A549 (cell line): ENCODE measurements around the gene KIAA1671. TPM values are rescaled to one million over a fixed set of nuclear protein-coding genes. Genes with fewer than 3 reads are reported as not detected.

Experiments used
- ATAC-seq, 2 experiments: fragments of 200-7000 bp in 1 of 2; fragments of >200 bp in 1 of 2; cut with Nextera tagmentation in 1 of 2; cut with Tn5 transposase in 1 of 2; 3 replicates each; pipeline versions ENCODE4 v1.8.0 to v1.9.1; 2018 to 2020; ENCODE audit warnings: mild to moderate bottlenecking in 1 of 2, moderate library complexity in 1 of 2
- CTCF ChIA-PET: fragments of 300-600 bp; sonication (Branson Sonifier 250); formaldehyde crosslinking; extraction: SDS; loops from one replicate; lab custom pipeline; 2021; ENCODE audit warnings: antibody characterized with exemption, inconsistent platforms; lab: Yijun Ruan, JAX
- POLR2A ChIA-PET: fragments of 350-600 bp; formaldehyde crosslinking; extraction: SDS; loops from one replicate; lab custom pipeline; 2021; ENCODE audit warnings: antibody characterized with exemption, inconsistent platforms; lab: Yijun Ruan, JAX
- DNase-seq, 2 experiments: peaks; one replicate each; pipeline versions ENCODE4 v3.0.0 to v3.0.0-alpha.2; 2011 to 2016; ENCODE audit warnings: low read depth in 1 of 2, low spot score in 1 of 2
- FAIRE-seq: peaks from 2 replicates; lab custom pipeline; 2011; peaks lifted over from hg19 to GRCh38; lab: Jason Lieb, UNC
- H3K27ac ChIP-seq, 2 experiments: fragments of >200 bp; sonication (Bioruptor Twin); formaldehyde crosslinking; 3 replicates each; pipeline ENCODE4 v1.5.1; 2016 to 2017
- H3K4me1 ChIP-seq: fragments of >200 bp; sonication (Bioruptor Twin); formaldehyde crosslinking; 3 replicates; pipeline ENCODE4 v1.6.1; 2016
- H3K4me2 ChIP-seq: fragments of >200 bp; sonication (Bioruptor Twin); formaldehyde crosslinking; 3 replicates; pipeline ENCODE4 v1.6.1; 2016
- H3K4me3 ChIP-seq: fragments of >200 bp; sonication (Bioruptor Twin); formaldehyde crosslinking; 3 replicates; pipeline ENCODE4 v1.5.1; 2016
- H3K9me3 ChIP-seq: fragments of >200 bp; sonication (Bioruptor Twin); formaldehyde crosslinking; 3 replicates; pipeline ENCODE4 v1.6.1; 2016
- BHLHE40 ChIP-seq: IDR thresholded peaks from 2 replicates; pipeline ENCODE4 v1.6.1; 2012; ENCODE audit warnings: low read depth, low read length, inconsistent platforms
- CBX2 ChIP-seq: fragments of 200-600 bp; sonication (generic); IDR thresholded peaks from 2 replicates; pipeline ENCODE4 v1.6.1; 2016; ENCODE audit warnings: low read depth, mild to moderate bottlenecking, borderline replicate concordance
- CBX8 ChIP-seq: fragments of 200-600 bp; sonication (generic); IDR thresholded peaks from 2 replicates; pipeline ENCODE4 v1.6.1; 2016
- CEBPB ChIP-seq, 2 experiments: fragments of >200 bp in 1 of 2; sonication (Bioruptor Twin) in 1 of 2; formaldehyde crosslinking in 1 of 2; IDR thresholded peaks; 2 replicates each; pipeline ENCODE4 v1.6.1; 2012 to 2016
- CHD2 ChIP-seq: fragments of 150-350 bp; IDR thresholded peaks from 2 replicates; pipeline ENCODE4 v1.6.1; 2014; ENCODE audit warnings: low read length; ENCODE audit not compliant: partially characterized antibody
- CHD4 ChIP-seq: fragments of 200-600 bp; sonication (generic); IDR thresholded peaks from 2 replicates; pipeline ENCODE4 v1.6.1; 2016; ENCODE audit warnings: antibody characterized with exemption, mild to moderate bottlenecking, borderline replicate concordance
- EHF ChIP-seq: fragments of 250-450 bp; sonication (Bioruptor Pico); IDR thresholded peaks from 2 replicates; pipeline ENCODE4 v1.5.0; 2020; ENCODE audit warnings: mild to moderate bottlenecking
- FOSB ChIP-seq: fragments of 250-450 bp; sonication (Bioruptor Pico); IDR thresholded peaks from 2 replicates; pipeline ENCODE4 v1.5.0; 2020; ENCODE audit warnings: mild to moderate bottlenecking, moderate library complexity
- GATA3 ChIP-seq: IDR thresholded peaks from 2 replicates; pipeline ENCODE4 v1.6.1; 2012; ENCODE audit warnings: borderline replicate concordance
- HDAC2 ChIP-seq: fragments of 200-600 bp; sonication (generic); IDR thresholded peaks from 2 replicates; pipeline ENCODE4 v1.6.1; 2016
- HEYL ChIP-seq: fragments of 250-450 bp; sonication (Bioruptor Pico); IDR thresholded peaks from 2 replicates; pipeline ENCODE4 v1.8.0; 2021; ENCODE audit warnings: mild to moderate bottlenecking, moderate library complexity
- HOXB13 ChIP-seq: fragments of 250-450 bp; sonication (Bioruptor Pico); IDR thresholded peaks from 2 replicates; pipeline ENCODE4 v1.5.0; 2020; ENCODE audit warnings: low read depth, mild to moderate bottlenecking, moderate library complexity
- JUN ChIP-seq, 2 experiments: fragments of >200 bp; sonication (Bioruptor Twin); formaldehyde crosslinking; IDR thresholded peaks; 2 replicates in 1 of 2; 3 replicates in 1 of 2; pipeline ENCODE4 v1.6.1; 2016 to 2017
- JUNB ChIP-seq: fragments of >200 bp; sonication (Bioruptor Twin); formaldehyde crosslinking; IDR thresholded peaks from 2 replicates; pipeline ENCODE4 v1.6.1; 2016
- KDM1A ChIP-seq: fragments of 200-600 bp; sonication (generic); IDR thresholded peaks from 2 replicates; pipeline ENCODE4 v1.6.1; 2016; ENCODE audit warnings: low read depth, mild to moderate bottlenecking
- MAZ ChIP-seq: fragments of 150-350 bp; IDR thresholded peaks from 2 replicates; pipeline ENCODE4 v1.6.1; 2014; ENCODE audit warnings: antibody characterized with exemption, low read depth, low read length, borderline replicate concordance
- MYC ChIP-seq: IDR thresholded peaks from 2 replicates; pipeline ENCODE4 v1.6.1; 2012; ENCODE audit warnings: mild to moderate bottlenecking, inconsistent platforms, low read length, improper control_type of control experiment, borderline replicate concordance
- NFE2L2 ChIP-seq: fragments of 150-350 bp; conservative IDR thresholded peaks from 2 replicates; pipeline ENCODE4 v1.6.1; 2014; ENCODE audit warnings: low read length
- NR3C1 ChIP-seq: fragments of >200 bp; sonication (Bioruptor Twin); formaldehyde crosslinking; IDR thresholded peaks from 3 replicates; pipeline ENCODE4 v1.6.1; 2017
- RAD21 ChIP-seq, 2 experiments: fragments of >200 bp in 1 of 2; sonication (Bioruptor Twin) in 1 of 2; formaldehyde crosslinking in 1 of 2; IDR thresholded peaks in 1 of 2; conservative IDR thresholded peaks in 1 of 2; 2 replicates in 1 of 2; 3 replicates in 1 of 2; pipeline ENCODE4 v1.6.1; 2012 to 2018; ENCODE audit warnings: inconsistent platforms in 1 of 2
- RNF2 ChIP-seq: fragments of 200-600 bp; sonication (generic); IDR thresholded peaks from 2 replicates; pipeline ENCODE4 v1.6.1; 2016; ENCODE audit warnings: low read depth, mild to moderate bottlenecking, antibody characterized with exemption, moderate library complexity, borderline replicate concordance
- SMC3 ChIP-seq: fragments of >200 bp; sonication (Bioruptor Twin); formaldehyde crosslinking; IDR thresholded peaks from 3 replicates; pipeline ENCODE4 v1.6.1; 2018; ENCODE audit warnings: inconsistent platforms
- SREBF2 ChIP-seq: fragments of 450-650 bp; IDR thresholded peaks from 2 replicates; pipeline ENCODE4 v1.6.1; 2014; ENCODE audit warnings: mild to moderate bottlenecking, moderate library complexity
- TFCP2L1 ChIP-seq: fragments of 250-450 bp; sonication (Bioruptor Pico); IDR thresholded peaks from 2 replicates; pipeline ENCODE4 v1.5.0; 2021; ENCODE audit warnings: mild to moderate bottlenecking
- TP53 ChIP-seq: fragments of 250-450 bp; sonication (Bioruptor Pico); IDR thresholded peaks from 2 replicates; pipeline ENCODE4 v1.5.0; 2021; ENCODE audit warnings: mild to moderate bottlenecking, moderate library complexity
- ZSCAN20 ChIP-seq: fragments of 250-450 bp; sonication (Bioruptor Pico); IDR thresholded peaks from 2 replicates; pipeline ENCODE4 v1.8.0; 2022; ENCODE audit warnings: mild to moderate bottlenecking, moderate library complexity
- WGBS: methylation state at CpG from one replicate; pipeline ENCODE4 v1.1.6; 2017; ENCODE audit errors: missing lambda C conversion rate; 5-methylcytosine and 5-hydroxymethylcytosine counted together
- polyA plus RNA-seq, 4 experiments: library from polyadenylated mRNA; depleted of rRNA in 3 of 4; stranded (reverse); fragments of >200 nt; fragmentation: RNase III in 1 of 4; extraction: RNeasy Plus Mini Kit Qiagen cat#74134 plus additional on column Dnase treatment in 1 of 4; gene quantifications; 2 replicates in 3 of 4; 3 replicates in 1 of 4; pipeline ENCODE4 v1.2.3, GENCODE V29; 2011 to 2017
- TF ChIP-seq, protein P1 (sequence below): fragments of >200 bp; sonication (Bioruptor Twin); formaldehyde crosslinking; IDR thresholded peaks from 3 replicates; pipeline ENCODE4 v1.5.1; 2016
- TF ChIP-seq, protein P2 (sequence below): IDR thresholded peaks from 2 replicates; pipeline ENCODE4 v1.6.1; 2012; ENCODE audit warnings: low read depth, borderline replicate concordance
- TF ChIP-seq, protein P3 (sequence below): IDR thresholded peaks from 2 replicates; pipeline ENCODE4 v1.6.1; 2012
- TF ChIP-seq, protein P4 (sequence below): fragments of >200 bp; sonication (Bioruptor Twin); formaldehyde crosslinking; IDR thresholded peaks from 2 replicates; pipeline ENCODE4 v1.6.1; 2016
- TF ChIP-seq, protein P5 (sequence below): fragments of >200 bp; sonication (Bioruptor Twin); formaldehyde crosslinking; IDR thresholded peaks from 3 replicates; pipeline ENCODE4 v1.6.1; 2016
- TF ChIP-seq, protein P6 (sequence below): IDR thresholded peaks from 2 replicates; pipeline ENCODE4 v1.6.1; 2012

KIAA1671 gene
- polyA plus RNA-seq, 2 of the 4 experiments (the other 2 are of a cell fraction), result 5.3 to 7.9 TPM

DNA sequence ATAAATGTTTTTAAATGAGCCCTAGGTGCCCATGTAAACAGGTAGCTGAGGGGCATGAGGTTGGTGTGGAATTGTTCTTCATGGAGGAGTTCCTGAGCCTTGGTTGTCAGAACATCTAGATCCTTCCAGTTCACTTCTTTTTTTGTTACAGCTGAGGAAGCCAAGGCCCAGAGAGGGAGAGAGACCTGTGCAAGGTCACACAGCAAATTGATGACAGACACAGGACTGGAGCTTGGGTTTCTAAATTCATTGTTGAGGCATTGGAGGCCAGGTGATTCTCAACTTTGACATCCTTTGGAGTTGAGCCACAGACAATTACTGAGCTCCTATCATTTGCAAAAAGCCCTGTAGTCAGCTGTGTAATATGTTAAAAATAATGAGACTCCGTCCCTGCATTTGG, 174.0 kb downstream of the KIAA1671 start:
- FAIRE-seq (no peak), ATAC-seq (no peak), DNase-seq (no peak)
- POLR2A ChIA-PET, result no interaction called here
- TF ChIP-seq BHLHE40, result no peak
- no peak for TF ChIP-seq FOSB
- no peak for TF ChIP-seq HEYL (CRISPR knock-in tag)
- TF ChIP-seq, protein P1, sequence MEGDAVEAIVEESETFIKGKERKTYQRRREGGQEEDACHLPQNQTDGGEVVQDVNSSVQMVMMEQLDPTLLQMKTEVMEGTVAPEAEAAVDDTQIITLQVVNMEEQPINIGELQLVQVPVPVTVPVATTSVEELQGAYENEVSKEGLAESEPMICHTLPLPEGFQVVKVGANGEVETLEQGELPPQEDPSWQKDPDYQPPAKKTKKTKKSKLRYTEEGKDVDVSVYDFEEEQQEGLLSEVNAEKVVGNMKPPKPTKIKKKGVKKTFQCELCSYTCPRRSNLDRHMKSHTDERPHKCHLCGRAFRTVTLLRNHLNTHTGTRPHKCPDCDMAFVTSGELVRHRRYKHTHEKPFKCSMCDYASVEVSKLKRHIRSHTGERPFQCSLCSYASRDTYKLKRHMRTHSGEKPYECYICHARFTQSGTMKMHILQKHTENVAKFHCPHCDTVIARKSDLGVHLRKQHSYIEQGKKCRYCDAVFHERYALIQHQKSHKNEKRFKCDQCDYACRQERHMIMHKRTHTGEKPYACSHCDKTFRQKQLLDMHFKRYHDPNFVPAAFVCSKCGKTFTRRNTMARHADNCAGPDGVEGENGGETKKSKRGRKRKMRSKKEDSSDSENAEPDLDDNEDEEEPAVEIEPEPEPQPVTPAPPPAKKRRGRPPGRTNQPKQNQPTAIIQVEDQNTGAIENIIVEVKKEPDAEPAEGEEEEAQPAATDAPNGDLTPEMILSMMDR, result no peak
- TF ChIP-seq KDM1A, result peak; percentile 19; the same call in 1 of the 2 replicates
- no peak for TF ChIP-seq SREBF2
- CTCF ChIA-PET, result interaction anchor here (1.8 to 2.1 kb wide), 2 partner anchors 12 to 16 kb away, joined by 6 to 7 read pairs; no protein-coding TSS in a partner anchor
- no peak overlapping the region for H3K4me2 ChIP-seq
- no peaks in the 10 kb centered on the region for H3K9me3 ChIP-seq
- 93% methylated on average over 1 of the region's 1 CpG for WGBS
- no peak overlapping the region for H3K27ac ChIP-seq
- H3K4me1 ChIP-seq, result no peaks in the 10 kb centered on the region
- no peak overlapping the region for H3K4me3 ChIP-seq

DNA sequence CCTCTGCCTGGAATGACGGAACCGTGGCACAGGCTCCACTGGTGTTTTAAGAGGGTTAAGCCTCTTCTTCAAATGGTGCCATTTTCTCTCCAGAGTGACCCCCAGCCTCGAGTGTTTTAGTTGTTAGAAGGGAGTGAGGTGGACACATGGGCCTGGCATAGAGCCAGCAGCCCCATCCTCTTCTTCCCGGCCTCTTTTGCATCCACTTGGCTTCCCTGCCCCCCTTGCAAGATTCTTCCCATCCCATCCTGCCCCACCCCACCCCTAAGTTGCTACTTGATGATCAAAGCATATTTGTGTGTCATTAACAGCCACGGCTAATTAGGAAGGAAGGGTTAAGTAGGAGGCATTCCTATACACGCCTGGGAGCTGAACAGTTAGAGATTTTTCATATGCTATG, 174.8 kb downstream of the KIAA1671 start:
- POLR2A ChIA-PET, result no interaction called here
- no peak overlapping the region for H3K27ac ChIP-seq
- H3K4me3 ChIP-seq, result no peak overlapping the region
- H3K9me3 ChIP-seq, result no peaks in the 10 kb centered on the region
- WGBS, result 72% methylated on average over 6 of the region's 6 CpGs
- no peak overlapping the region for H3K4me2 ChIP-seq
- CTCF ChIA-PET, result interaction anchor here (0.6 to 2.1 kb wide), 3 partner anchors 13 to 253 kb away, joined by 4 to 7 read pairs (median 6); no protein-coding TSS in a partner anchor
- H3K4me1 ChIP-seq, result no peaks in the 10 kb centered on the region
- ATAC-seq (no peak), FAIRE-seq (no peak), DNase-seq (no peak)
- TF ChIP-seq MYC (no peak), SMC3 (no peak), HDAC2 (no peak), RNF2 (no peak), CBX8 (no peak), RAD21 (conservative IDR thresholded peaks at IDR 0.05 in 1 of 2, IDR thresholded peaks at IDR 0.05 in 1 of 2) (no peak), CHD4 (no peak), KDM1A (no peak), CHD2 (no peak), ZSCAN20 (no peak), JUNB (no peak), CEBPB (IDR thresholded peaks at IDR 0.05) (no peak), EHF (CRISPR knock-in tag) (no peak), FOSB (no peak), JUN (IDR thresholded peaks at IDR 0.05) (no peak)
- TF ChIP-seq, protein P2, sequence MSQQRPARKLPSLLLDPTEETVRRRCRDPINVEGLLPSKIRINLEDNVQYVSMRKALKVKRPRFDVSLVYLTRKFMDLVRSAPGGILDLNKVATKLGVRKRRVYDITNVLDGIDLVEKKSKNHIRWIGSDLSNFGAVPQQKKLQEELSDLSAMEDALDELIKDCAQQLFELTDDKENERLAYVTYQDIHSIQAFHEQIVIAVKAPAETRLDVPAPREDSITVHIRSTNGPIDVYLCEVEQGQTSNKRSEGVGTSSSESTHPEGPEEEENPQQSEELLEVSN, result no peak
- TF ChIP-seq, protein P3, sequence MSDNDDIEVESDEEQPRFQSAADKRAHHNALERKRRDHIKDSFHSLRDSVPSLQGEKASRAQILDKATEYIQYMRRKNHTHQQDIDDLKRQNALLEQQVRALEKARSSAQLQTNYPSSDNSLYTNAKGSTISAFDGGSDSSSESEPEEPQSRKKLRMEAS, result no peak
- TF ChIP-seq, protein P4, sequence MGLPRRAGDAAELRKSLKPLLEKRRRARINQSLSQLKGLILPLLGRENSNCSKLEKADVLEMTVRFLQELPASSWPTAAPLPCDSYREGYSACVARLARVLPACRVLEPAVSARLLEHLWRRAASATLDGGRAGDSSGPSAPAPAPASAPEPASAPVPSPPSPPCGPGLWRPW, result no peak

DNA sequence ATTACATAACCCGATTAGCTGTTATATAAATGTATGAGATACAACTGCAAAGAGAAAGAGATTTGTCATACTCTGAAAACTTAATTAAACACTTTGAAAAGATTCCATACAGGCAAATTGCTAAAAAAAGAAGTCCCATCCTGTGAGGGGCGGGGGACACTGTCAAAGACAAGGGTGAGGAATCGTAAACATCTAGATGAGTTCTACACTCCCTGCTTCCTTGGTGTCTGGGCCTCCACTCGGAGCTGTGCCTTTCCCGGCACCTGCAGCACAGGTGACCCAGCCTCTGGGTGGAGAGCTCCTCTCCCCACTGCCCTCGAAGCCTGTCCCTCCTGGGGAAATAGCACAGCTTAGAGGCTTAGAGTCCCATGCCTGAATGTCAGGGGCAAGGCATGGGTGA, 177.9 kb downstream of the KIAA1671 start:
- ATAC-seq (no peak), FAIRE-seq (no peak), DNase-seq (no peak)
- Histone ChIP-seq H3K27ac (no peak overlapping the region), H3K4me2 (no peak overlapping the region), H3K9me3 (no peaks in the 10 kb centered on the region), H3K4me3 (no peak overlapping the region), H3K4me1 (no peaks in the 10 kb centered on the region)
- ChIA-PET CTCF (no interaction called here), POLR2A (no interaction called here)
- WGBS, result 85% methylated on average over 6 of the region's 6 CpGs
- TF ChIP-seq CHD4, result no peak
- TF ChIP-seq HEYL (CRISPR knock-in tag), result no peak
- no peak for TF ChIP-seq FOSB
- TF ChIP-seq CBX2, result no peak
- TF ChIP-seq, protein P5, sequence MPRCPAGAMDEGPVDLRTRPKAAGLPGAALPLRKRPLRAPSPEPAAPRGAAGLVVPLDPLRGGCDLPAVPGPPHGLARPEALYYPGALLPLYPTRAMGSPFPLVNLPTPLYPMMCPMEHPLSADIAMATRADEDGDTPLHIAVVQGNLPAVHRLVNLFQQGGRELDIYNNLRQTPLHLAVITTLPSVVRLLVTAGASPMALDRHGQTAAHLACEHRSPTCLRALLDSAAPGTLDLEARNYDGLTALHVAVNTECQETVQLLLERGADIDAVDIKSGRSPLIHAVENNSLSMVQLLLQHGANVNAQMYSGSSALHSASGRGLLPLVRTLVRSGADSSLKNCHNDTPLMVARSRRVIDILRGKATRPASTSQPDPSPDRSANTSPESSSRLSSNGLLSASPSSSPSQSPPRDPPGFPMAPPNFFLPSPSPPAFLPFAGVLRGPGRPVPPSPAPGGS, result no peak
- TF ChIP-seq, protein P6, sequence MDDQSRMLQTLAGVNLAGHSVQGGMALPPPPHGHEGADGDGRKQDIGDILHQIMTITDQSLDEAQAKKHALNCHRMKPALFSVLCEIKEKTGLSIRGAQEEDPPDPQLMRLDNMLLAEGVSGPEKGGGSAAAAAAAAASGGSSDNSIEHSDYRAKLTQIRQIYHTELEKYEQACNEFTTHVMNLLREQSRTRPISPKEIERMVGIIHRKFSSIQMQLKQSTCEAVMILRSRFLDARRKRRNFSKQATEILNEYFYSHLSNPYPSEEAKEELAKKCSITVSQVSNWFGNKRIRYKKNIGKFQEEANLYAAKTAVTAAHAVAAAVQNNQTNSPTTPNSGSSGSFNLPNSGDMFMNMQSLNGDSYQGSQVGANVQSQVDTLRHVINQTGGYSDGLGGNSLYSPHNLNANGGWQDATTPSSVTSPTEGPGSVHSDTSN, result no peak
- no peak for TF ChIP-seq HOXB13 (CRISPR knock-in tag)
- no peak for TF ChIP-seq NR3C1
- TF ChIP-seq, protein P3, result no peak
- no peak for TF ChIP-seq RNF2
- TF ChIP-seq TFCP2L1, result no peak
- TF ChIP-seq ZSCAN20, result no peak
- no peak for TF ChIP-seq TP53 (CRISPR knock-in tag)
- no peak for TF ChIP-seq NFE2L2
- no peak for TF ChIP-seq CBX8
- no peak for TF ChIP-seq MAZ
- TF ChIP-seq GATA3, result no peak
